ENCODE data around the gene C7.
"Not testable (repeated sequence)": the region's sequence is repeated elsewhere in the genome, so short reads cannot be mapped to it uniquely, and the experiment has no call there.

The C7 gene

DNA sequence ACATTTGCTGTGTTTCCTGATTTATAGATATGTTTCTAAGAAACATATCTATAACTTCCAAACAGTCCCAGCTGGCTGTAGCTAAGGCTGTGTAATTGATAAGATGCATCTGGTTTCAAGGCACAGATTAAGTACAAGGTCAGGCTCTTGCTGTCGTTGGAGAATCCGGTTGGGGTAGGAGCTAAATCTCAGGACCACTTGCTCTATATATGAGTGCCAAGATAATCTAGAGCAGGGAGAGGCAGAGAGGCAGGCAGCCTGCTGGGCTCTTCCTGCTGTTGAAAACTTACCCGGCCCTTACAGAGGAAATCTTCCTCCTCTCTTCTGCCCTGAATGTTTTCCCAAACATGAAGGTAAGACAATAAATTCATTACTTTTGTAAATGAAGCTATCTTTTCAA, at the start of gene C7:
Gene C7, plus strand, starts transcription at position 234 of the 400 bp plus-strand sequence. Its CDS starts 114 bp downstream, at position 348.
- Mint-ChIP-seq H3K4me3 (no peak within 1 kb of the TSS), H3K9me3 (no peaks in the 10 kb centered on the region), H3K27me3 (peaks cover 20% of the 10 kb centered on the region), H3K27ac (no peak within 1 kb of the TSS), H3K4me1 (no peaks in the 10 kb centered on the region), H3K36me3 (no peaks in the 10 kb centered on the region)
- CTCF ChIA-PET: no interaction called here
- no peak for DNase-seq

DNA sequence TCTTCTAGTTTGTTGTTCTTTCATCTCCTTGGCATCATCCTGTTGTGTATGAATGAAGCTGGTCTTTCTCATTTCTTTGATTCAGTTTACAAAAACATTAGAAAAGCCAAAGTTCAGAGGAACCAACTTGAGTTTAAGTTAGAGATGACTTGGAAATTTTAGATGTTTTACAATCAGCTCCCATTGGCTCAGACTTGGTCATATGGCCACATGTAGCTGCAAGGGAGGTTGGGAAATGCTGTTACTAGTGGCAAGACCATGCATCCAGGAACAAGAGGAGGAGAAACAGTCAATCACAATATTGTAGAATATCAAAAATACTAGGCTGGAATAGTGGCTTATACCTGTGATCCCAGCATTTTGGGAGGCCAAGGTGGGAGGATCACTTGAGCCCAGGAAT, 48.6 kb upstream of the C7 start:
- no peaks in the 10 kb centered on the region for H3K4me1 Mint-ChIP-seq
- DNase-seq: no peak
- H3K9me3 Mint-ChIP-seq: peaks cover 4% of the 10 kb centered on the region
- H3K27me3 Mint-ChIP-seq: no peaks in the 10 kb centered on the region
- H3K4me3 Mint-ChIP-seq: no peak overlapping the region
- CTCF ChIA-PET: interaction anchor here (1.1 kb wide), 1 partner anchor 8 kb away, joined by 3 read pairs; no protein-coding TSS in a partner anchor
- peaks cover 1% of the 10 kb centered on the region for H3K36me3 Mint-ChIP-seq
- no peak overlapping the region for H3K27ac Mint-ChIP-seq

GRCh38 chr5:40865004-40865403, 44.3 kb upstream of the C7 start:
- H3K9me3 Mint-ChIP-seq, H3K4me3 Mint-ChIP-seq, H3K27me3 Mint-ChIP-seq, H3K4me1 Mint-ChIP-seq, CTCF ChIA-PET, DNase-seq, H3K27ac Mint-ChIP-seq, H3K36me3 Mint-ChIP-seq: not testable (repeated sequence)

GRCh38 chr5:40866844-40867243, 42.5 kb upstream of the C7 start:
- H3K27me3 Mint-ChIP-seq: no peaks in the 10 kb centered on the region
- no peaks in the 10 kb centered on the region for H3K36me3 Mint-ChIP-seq
- DNase-seq: no peak
- H3K27ac Mint-ChIP-seq: no peak overlapping the region
- H3K9me3 Mint-ChIP-seq: peaks cover 4% of the 10 kb centered on the region
- CTCF ChIA-PET: interaction anchor here (0.8 to 0.9 kb wide), 2 partner anchors 12 to 1942 kb away, joined by 3 read pairs; no protein-coding TSS in a partner anchor
- no peak overlapping the region for H3K4me3 Mint-ChIP-seq
- no peaks in the 10 kb centered on the region for H3K4me1 Mint-ChIP-seq

DNA sequence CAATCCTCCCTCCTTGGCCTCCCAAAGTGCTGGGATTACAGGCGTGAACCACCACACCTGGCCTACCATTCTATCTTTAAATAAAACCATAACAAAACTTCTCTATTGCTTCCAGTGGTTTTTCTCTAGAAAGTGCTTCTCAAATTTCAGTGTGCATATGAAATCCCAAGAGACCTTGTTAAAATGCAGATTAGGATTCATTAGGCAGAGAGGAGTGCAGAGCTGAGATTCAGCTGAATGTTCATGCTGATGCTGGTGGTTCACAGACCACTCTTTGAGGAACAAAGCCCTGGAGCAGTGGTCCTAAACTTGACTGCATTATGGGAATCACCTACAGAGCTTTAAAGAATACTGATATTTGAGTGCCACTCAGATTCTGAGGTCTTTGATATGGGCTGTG, 39.9 kb upstream of the C7 start:
- Mint-ChIP-seq H3K4me1 (no peaks in the 10 kb centered on the region), H3K27me3 (peaks cover 5% of the 10 kb centered on the region), H3K27ac (no peak overlapping the region), H3K9me3 (peaks cover 4% of the 10 kb centered on the region), H3K4me3 (no peak overlapping the region), H3K36me3 (no peaks in the 10 kb centered on the region)
- DNase-seq: no peak
- CTCF ChIA-PET: no interaction called here

- CTCF ChIA-PET: no interaction called here
- H3K4me3 Mint-ChIP-seq: no peak overlapping the region
- peaks cover 16% of the 10 kb centered on the region for H3K27me3 Mint-ChIP-seq
- DNase-seq: no peak
- H3K9me3 Mint-ChIP-seq: no peaks in the 10 kb centered on the region
- H3K27ac Mint-ChIP-seq: no peak overlapping the region
- no peaks in the 10 kb centered on the region for H3K36me3 Mint-ChIP-seq
- H3K4me1 Mint-ChIP-seq: no peaks in the 10 kb centered on the region
Observed at GRCh38 chr5:40871177-40871576, 38.1 kb upstream of the C7 start.

GRCh38 chr5:40872253-40872652, 37.0 kb upstream of the C7 start:
- H3K4me3 Mint-ChIP-seq, CTCF ChIA-PET, H3K36me3 Mint-ChIP-seq, H3K9me3 Mint-ChIP-seq, H3K4me1 Mint-ChIP-seq, H3K27ac Mint-ChIP-seq, DNase-seq: not testable (repeated sequence)
- H3K27me3 Mint-ChIP-seq: peaks cover 18% of the 10 kb centered on the region

GRCh38 chr5:40873286-40873880, 35.9 kb upstream of the C7 start:
- peaks cover 18% of the 10 kb centered on the region for H3K27me3 Mint-ChIP-seq
- no peaks in the 10 kb centered on the region for H3K36me3 Mint-ChIP-seq
- DNase-seq: no peak
- CTCF ChIA-PET: no interaction called here
- no peaks in the 10 kb centered on the region for H3K4me1 Mint-ChIP-seq
- no peak overlapping the region for H3K27ac Mint-ChIP-seq
- H3K9me3 Mint-ChIP-seq: peaks cover 2% of the 10 kb centered on the region
- H3K4me3 Mint-ChIP-seq: no peak overlapping the region

DNA sequence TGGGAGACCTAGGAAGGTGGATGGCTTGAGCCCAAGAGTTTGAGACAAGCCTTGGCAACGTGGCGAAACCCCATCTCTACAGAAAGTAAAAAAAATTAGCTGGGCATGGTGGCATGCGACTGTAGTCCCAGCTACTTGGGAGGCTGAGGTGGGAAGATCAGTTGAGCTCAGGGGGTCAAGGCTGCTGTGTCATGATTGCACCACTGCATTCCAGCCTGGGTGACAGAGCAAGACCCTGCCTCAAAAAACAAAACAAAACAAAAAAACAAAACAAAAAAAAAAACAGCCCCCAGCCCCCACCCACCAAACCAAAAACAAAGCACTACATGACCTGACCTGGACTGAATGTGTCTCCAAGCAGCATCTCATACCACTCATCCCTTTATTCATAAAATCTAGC, 33.3 kb upstream of the C7 start:
- Mint-ChIP-seq H3K36me3 (no peaks in the 10 kb centered on the region), H3K27ac (no peak overlapping the region), H3K27me3 (peaks cover 23% of the 10 kb centered on the region), H3K4me3 (no peak overlapping the region), H3K9me3 (peaks cover 2% of the 10 kb centered on the region), H3K4me1 (no peaks in the 10 kb centered on the region)
- no peak for DNase-seq
- CTCF ChIA-PET: no interaction called here

GRCh38 chr5:40877371-40877988, 31.8 kb upstream of the C7 start:
- no peaks in the 10 kb centered on the region for H3K4me1 Mint-ChIP-seq
- CTCF ChIA-PET: no interaction called here
- no peaks in the 10 kb centered on the region for H3K36me3 Mint-ChIP-seq
- H3K4me3 Mint-ChIP-seq: no peak overlapping the region
- peaks cover 7% of the 10 kb centered on the region for H3K9me3 Mint-ChIP-seq
- no peak for DNase-seq
- H3K27me3 Mint-ChIP-seq: peaks cover 33% of the 10 kb centered on the region
- H3K27ac Mint-ChIP-seq: no peak overlapping the region

DNA sequence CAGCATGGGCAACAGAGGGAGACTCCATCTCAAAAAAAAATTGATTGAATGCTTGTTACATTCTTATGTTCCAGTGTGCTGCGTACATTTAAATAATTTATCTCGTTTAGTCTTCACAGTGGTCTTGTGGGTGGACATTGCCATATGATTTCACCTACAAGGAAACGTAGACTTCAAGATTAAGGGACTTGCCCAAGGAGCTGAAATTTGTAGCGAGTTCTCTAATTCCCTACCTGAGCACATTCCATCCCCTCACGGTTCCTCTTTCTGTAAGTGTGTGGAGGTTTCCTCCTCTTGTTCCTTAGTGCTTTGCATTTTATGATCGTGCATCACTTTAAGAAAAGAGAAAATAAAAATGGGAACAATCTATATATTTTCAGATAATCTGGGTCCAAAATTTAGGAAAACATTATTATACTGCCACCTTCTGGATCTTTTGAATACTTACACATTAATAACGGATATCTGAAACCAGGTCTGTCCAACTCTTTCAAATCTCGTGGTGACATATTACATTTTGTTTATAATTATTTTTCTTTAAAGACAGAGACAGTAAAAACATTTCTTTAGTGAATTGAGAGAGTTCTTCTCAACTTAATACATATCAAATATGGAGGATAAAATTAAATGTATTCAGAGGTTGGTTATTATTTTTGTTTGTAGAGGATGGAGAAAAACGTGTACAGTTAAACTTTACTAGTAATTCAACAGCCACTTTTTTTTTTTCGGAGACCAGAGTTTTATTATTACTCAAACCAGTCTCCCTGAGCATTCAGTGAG, 29.9 kb upstream of the C7 start:
- Mint-ChIP-seq H3K27ac (no peak overlapping the region), H3K36me3 (no peaks in the 10 kb centered on the region), H3K27me3 (peaks cover 39% of the 10 kb centered on the region), H3K4me1 (no peaks in the 10 kb centered on the region), H3K9me3 (peaks cover 7% of the 10 kb centered on the region), H3K4me3 (no peak overlapping the region)
- no peak for DNase-seq
- CTCF ChIA-PET: interaction anchor here (0.6 to 1.3 kb wide), 10 partner anchors 12 to 1166 kb away, joined by 3 to 6 read pairs (median 3); no protein-coding TSS in a partner anchor

DNA sequence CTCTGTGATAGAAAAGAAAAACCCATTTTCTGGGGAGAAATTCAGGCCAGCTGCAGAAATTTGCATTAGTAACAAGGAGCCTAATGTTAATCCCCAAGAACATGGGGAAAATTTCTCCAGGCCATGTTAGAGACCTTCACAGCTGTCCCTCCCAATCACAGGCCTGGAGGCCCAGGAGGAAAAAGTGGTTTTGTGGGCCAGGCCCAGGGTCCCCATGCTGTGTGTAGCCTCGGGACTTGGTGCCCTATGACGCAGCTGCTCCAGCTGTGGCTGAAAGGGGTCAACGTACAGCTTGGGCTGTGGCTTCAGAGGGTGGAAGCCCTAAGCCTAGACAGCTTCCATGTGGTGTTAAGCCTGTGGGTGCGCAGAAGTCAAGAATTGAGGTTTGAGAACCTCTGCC, 27.0 kb upstream of the C7 start:
- no peaks in the 10 kb centered on the region for H3K4me1 Mint-ChIP-seq

GRCh38 chr5:40883051-40883450, 26.2 kb upstream of the C7 start:
- H3K4me3 Mint-ChIP-seq, H3K9me3 Mint-ChIP-seq, H3K27ac Mint-ChIP-seq, DNase-seq, H3K4me1 Mint-ChIP-seq, H3K36me3 Mint-ChIP-seq, CTCF ChIA-PET: not testable (repeated sequence)
- H3K27me3 Mint-ChIP-seq: peaks cover 28% of the 10 kb centered on the region

More for the DNA sequence above, 27.0 kb upstream of the C7 start:
- CTCF ChIA-PET: no interaction called here
- H3K4me3 Mint-ChIP-seq: no peak overlapping the region
- peaks cover 28% of the 10 kb centered on the region for H3K27me3 Mint-ChIP-seq
- no peaks in the 10 kb centered on the region for H3K36me3 Mint-ChIP-seq
- H3K27ac Mint-ChIP-seq: no peak overlapping the region
- peaks cover 4% of the 10 kb centered on the region for H3K9me3 Mint-ChIP-seq
- no peak for DNase-seq

GRCh38 chr5:40895440-40896425, 13.6 kb upstream of the C7 start:
- H3K27ac Mint-ChIP-seq, H3K9me3 Mint-ChIP-seq, H3K4me3 Mint-ChIP-seq, H3K27me3 Mint-ChIP-seq, H3K4me1 Mint-ChIP-seq, H3K36me3 Mint-ChIP-seq, DNase-seq: not testable (repeated sequence)
- CTCF ChIA-PET: interaction anchor here (1.0 kb wide), 1 partner anchor 9 kb away, joined by 3 read pairs; no protein-coding TSS in a partner anchor
